Activated gamma-delta T cell treated with Interleukin-2 at 50 U/mL for 16 hours (primary cell): ENCODE data around the gene TMEM42.

ENCODE experiments used
- DNase-seq: peaks from one replicate; pipeline ENCODE4 v3.0.0-alpha.2; 2020

TMEM42 gene

GRCh38 chr3:44913868-44914468 is 52.3 kb downstream of the TMEM42 start:
- DNase-seq = peak; percentile 51

- no peak for DNase-seq
Observed at GRCh38 chr3:44914936-44915335, 53.2 kb downstream of the TMEM42 start.
